ENCODE measurements around the gene NDUFAF8. TPM values are rescaled to one million over a fixed set of nuclear protein-coding genes. Genes with fewer than 3 reads are reported as not detected.

NDUFAF8 gene, protein sequence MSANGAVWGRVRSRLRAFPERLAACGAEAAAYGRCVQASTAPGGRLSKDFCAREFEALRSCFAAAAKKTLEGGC
- 11.2 TPM for total RNA-seq
- 26.7 TPM for polyA plus RNA-seq

DNA sequence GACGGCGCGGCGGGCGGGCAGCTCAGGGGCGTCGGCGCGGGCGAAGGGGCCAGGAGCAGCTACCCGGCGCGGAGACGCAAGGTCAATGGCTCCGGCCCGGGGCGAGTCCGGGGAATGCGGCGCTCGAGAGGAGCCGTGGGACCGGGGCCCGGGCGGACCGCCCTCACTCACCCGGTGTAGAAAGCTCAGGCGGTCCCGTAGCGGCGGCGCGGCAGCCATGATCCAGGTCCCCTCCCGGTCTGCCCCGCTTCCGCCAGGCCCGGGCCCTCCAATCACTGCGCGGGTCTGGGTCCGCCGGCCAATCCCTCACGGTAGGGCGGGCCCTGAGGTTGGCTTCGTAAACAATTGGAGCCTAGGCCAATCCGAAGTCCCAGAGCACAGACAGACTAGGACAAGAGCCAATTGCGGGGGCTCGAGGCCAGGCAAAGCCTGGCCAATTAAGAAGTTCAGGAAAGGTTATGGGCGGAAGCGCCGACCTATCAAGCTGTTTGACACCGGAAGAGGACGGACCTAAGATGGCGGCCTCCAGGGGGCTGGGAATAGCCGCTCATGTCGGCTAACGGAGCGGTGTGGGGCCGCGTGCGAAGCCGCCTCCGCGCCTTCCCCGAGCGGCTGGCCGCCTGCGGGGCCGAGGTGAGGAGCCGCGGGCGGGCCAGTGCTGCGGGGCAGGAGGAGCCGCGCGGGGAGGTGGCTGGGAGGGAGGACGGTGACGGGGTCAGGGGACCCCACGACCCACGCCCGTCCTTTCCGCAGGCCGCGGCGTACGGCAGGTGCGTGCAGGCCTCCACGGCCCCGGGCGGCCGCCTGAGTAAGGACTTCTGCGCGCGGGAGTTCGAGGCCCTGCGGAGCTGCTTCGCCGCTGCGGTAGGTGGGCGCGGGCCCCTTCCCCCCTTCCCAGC is at the start of gene NDUFAF8, which contains the start of gene TEPSIN:
NDUFAF8 (plus strand) TSS at position 504 of the 899 bp plus-strand sequence; CDS start at position 550, 46 bp downstream.
TEPSIN (minus strand) TSS at position 241 of the 899 bp plus-strand sequence; CDS start at position 219, 22 bp downstream.
- 1% methylated on average over 100 of the region's 100 CpGs for WGBS
- Histone ChIP-seq H3K27ac (ENCODE audit: low read depth) (peak within 1 kb of the TSS; percentile 62), H3K4me1 (ENCODE audit: insufficient read depth) (no peaks in the 10 kb centered on the region), H3K4me3 (ENCODE audit: low read depth, low read length) (peak within 1 kb of the TSS; percentile 91), H3K36me3 (ENCODE audit: insufficient read depth) (no peaks in the 10 kb centered on the region)
- DNase-seq (ENCODE audit: extremely low spot score) = peak; percentile 99

DNA sequence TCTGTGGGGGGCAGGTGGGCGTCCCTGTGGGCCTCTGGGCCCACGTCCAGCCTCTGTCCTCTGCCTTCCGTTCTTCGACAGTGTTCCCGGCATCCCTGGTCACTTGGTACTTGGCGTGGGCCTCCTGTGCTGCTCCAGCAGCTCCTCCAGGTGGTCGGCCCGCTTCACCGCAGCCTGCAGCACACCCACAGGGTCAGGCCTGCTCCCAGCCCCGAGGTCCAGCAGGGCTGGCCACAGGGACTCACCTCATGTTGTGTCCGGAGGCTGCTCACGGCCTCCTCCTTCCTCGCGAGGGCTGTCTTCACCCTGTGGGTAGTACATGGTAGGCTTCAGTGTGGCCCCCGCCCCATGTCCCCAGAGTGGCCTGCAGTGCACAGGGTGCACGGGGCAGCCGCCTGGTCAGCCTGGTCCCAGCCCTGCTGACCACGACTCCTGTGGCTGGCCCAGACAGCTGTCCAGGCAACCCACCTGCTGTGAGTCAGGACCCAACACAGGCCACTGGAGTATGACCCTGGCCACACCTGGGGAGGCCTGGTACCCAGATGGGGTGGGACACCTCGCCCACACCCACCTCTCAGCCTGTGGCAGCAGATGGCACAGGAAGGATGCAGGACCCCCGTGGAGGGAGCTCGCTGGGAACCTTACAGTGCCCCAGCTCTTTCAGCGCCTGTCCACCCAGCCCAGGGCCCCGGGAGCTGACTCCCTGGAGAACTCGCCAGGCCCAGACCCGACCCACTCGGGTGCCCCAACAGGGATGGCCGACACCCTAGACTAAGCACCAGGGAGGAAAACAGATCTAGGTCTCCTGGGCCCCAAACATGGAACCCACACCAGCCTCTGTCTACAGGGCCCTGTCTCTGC is 49.2 kb upstream of the NDUFAF8 start:
- Histone ChIP-seq H3K27ac (ENCODE audit: low read depth) (no peak overlapping the region), H3K4me1 (ENCODE audit: insufficient read depth) (no peaks in the 10 kb centered on the region), H3K36me3 (ENCODE audit: insufficient read depth) (no peaks in the 10 kb centered on the region), H3K4me3 (ENCODE audit: low read depth, low read length) (no peak overlapping the region)
- DNase-seq (ENCODE audit: extremely low spot score) = no peak
- 83% methylated on average over 27 of the region's 27 CpGs for WGBS

DNA sequence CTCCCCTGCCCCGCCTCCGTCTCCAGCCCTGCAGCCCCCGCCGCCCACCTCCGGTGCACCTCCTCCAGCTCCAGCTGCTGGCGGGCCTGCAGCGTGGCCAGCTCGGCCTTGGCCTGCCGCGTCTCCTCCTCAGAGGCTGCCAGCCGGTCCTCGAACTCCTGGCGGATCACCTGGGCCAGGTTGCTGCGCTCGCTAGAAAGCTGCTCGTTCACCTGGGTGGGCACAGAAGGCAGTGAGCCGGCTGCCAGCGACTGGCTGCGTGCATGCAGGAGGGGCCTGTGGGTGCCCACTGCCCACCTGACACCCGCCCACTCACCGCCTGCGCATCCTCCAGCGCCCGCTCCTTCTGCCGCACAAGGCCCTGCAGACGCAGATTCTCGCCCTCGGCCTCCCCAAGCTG is 48.5 kb upstream of the NDUFAF8 start:
- Histone ChIP-seq H3K4me3 (ENCODE audit: low read depth, low read length) (no peak overlapping the region), H3K27ac (ENCODE audit: low read depth) (no peak overlapping the region), H3K36me3 (ENCODE audit: insufficient read depth) (no peaks in the 10 kb centered on the region), H3K4me1 (ENCODE audit: insufficient read depth) (no peaks in the 10 kb centered on the region)
- no peak for DNase-seq (ENCODE audit: extremely low spot score)
- 95% methylated on average over 28 of the region's 28 CpGs for WGBS

DNA sequence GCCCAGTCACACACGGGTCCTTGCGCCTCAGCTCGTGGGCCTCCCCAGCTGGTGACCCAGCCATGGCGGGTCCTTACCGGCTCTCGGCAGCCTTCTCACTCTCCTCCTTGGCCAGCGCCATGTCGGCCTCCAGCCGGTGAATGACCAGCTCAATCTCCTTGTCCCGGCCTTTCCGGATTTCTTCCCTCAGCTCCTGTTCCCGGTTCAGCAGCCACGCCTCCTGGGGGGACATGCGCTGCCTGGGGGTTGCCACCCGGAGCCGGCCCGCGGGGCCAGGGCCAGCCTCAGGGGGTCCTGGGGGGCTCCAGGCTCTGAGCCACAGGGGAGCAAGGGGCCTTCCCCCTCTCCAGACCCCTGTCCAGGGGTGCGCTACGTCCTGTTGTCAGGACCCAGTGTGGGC is 48.0 kb upstream of the NDUFAF8 start:
- Histone ChIP-seq H3K4me3 (ENCODE audit: low read depth, low read length) (no peak overlapping the region), H3K4me1 (ENCODE audit: insufficient read depth) (no peaks in the 10 kb centered on the region), H3K36me3 (ENCODE audit: insufficient read depth) (no peaks in the 10 kb centered on the region), H3K27ac (ENCODE audit: low read depth) (no peak overlapping the region)
- WGBS = 89% methylated on average over 20 of the region's 20 CpGs
- DNase-seq (ENCODE audit: extremely low spot score) = no peak

DNA sequence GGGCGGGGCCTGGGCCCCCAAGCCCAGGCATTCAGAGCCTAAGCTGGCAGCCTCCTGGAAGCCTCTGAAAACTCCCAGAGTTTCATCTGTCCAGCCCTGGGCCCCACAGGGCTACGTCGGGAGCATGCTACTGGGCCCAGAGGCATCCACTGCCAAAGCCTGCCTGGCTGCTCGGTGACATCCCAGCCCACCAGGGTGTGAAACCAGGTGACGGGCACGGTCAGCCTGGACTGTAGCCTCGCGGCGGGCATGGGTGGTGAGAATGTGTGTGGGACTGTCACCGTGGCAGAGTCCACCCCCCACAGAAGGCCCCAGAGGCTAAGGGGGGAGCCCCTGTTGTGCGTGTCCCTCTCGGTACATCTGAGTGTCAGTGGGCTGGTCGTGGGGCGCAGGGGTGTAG is 47.5 kb upstream of the NDUFAF8 start:
- no peak for DNase-seq (ENCODE audit: extremely low spot score)
- Histone ChIP-seq H3K4me3 (ENCODE audit: low read depth, low read length) (no peak overlapping the region), H3K4me1 (ENCODE audit: insufficient read depth) (no peaks in the 10 kb centered on the region), H3K36me3 (ENCODE audit: insufficient read depth) (no peaks in the 10 kb centered on the region), H3K27ac (ENCODE audit: low read depth) (no peak overlapping the region)
- WGBS = 91% methylated on average over 14 of the region's 14 CpGs

DNA sequence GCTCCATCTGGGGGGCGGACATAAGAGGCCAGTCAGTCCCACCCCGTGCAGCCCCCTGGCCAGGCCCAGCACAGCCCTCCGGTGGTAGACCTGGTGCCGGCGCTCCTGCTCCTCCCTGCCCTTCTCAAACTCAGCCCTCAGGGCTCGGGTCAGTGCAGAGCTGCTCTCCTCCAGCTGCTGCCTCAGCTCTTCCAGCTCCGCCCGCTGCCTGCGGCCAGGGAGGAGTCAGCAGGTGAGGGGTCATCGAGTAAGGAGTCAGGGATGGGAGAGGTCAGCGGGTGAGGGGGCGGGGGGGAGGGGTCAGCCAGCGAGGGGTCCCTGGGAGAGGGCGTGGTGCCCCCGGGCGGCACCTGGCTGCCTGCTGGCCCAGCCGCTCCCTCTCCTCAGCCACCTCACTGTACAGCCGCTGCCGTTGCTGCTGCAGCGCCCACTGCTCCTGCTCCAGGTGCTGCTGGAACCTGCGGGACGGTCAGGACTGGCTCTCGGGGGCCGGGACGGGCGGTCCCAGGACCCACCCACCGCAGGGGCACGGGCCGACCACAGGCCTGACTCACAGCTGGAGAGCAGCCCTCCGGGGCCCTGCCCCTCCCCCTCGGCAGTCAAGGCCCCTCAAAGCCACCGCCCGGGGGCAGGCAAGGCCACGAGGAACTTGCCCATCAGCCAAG is 46.6 kb upstream of the NDUFAF8 start:
- no peak for DNase-seq (ENCODE audit: extremely low spot score)
- Histone ChIP-seq H3K4me3 (ENCODE audit: low read depth, low read length) (no peak overlapping the region), H3K36me3 (ENCODE audit: insufficient read depth) (no peaks in the 10 kb centered on the region), H3K4me1 (ENCODE audit: insufficient read depth) (no peaks in the 10 kb centered on the region), H3K27ac (ENCODE audit: low read depth) (no peak overlapping the region)
- 78% methylated on average over 34 of the region's 34 CpGs for WGBS

DNA sequence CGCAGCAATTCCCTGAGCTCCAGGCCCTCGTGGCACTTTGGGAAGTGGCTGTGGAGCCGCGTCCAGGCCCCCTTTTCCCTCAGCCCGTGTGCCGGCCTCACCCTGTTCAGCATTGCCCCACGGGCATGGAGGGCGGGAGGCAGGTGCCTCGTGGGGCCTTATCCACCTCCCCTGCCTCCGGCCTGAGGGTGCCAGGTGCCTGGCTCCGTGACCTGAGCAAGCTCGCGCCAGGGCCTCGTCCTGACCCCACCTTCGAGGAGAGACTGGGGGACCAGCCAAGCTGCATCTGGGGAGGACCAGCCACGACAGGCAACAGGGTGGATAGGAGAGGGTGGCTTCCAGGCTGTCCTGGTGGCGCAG is 46.1 kb upstream of the NDUFAF8 start:
- H3K27ac ChIP-seq (ENCODE audit: low read depth) = no peak overlapping the region
- DNase-seq (ENCODE audit: extremely low spot score) = no peak
- WGBS = 86% methylated on average over 17 of the region's 17 CpGs
- no peak overlapping the region for H3K4me3 ChIP-seq (ENCODE audit: low read depth, low read length)
- H3K4me1 ChIP-seq (ENCODE audit: insufficient read depth) = no peaks in the 10 kb centered on the region
- no peaks in the 10 kb centered on the region for H3K36me3 ChIP-seq (ENCODE audit: insufficient read depth)

DNA sequence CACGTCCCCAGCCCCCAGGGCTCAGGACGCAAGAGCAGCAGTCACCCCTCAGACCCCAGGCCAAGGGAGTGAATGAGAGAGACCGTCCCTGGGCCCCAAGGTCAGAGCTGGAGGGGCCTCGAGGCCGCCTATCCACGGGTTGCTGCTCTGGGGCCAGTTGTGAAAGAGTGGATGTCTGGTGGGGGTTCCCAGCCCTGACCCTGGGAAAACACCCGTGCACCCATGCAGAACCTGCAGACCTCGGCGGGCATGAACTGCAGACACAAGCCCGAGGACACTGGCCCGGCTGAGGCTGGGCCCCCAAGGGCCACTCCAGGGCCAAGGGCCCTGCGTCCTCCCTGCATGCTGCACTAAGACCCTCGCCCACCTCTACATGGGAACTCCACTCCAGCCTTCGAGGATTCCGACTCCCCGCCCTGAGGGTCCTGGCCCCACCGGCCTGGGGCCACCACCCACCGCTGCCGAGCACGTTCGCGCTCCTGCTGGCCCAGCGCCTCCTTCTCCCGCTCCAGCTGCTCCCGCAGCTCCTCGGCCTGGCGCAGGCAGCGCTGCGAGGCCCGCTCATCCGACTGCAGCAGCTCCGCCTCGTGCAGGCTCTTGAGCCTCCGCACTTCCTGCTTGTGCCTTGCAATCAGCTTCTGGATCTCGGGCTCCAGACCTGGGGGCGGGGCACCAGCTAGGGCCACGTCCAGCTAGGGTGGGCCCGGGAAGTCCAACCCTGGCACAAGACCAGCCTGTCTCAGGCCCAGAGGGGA is 45.5 kb upstream of the NDUFAF8 start:
- no peak for DNase-seq (ENCODE audit: extremely low spot score)
- Histone ChIP-seq H3K4me1 (ENCODE audit: insufficient read depth) (no peaks in the 10 kb centered on the region), H3K36me3 (ENCODE audit: insufficient read depth) (no peaks in the 10 kb centered on the region), H3K27ac (ENCODE audit: low read depth) (no peak overlapping the region), H3K4me3 (ENCODE audit: low read depth, low read length) (no peak overlapping the region)
- 69% methylated on average over 38 of the region's 38 CpGs for WGBS

DNA sequence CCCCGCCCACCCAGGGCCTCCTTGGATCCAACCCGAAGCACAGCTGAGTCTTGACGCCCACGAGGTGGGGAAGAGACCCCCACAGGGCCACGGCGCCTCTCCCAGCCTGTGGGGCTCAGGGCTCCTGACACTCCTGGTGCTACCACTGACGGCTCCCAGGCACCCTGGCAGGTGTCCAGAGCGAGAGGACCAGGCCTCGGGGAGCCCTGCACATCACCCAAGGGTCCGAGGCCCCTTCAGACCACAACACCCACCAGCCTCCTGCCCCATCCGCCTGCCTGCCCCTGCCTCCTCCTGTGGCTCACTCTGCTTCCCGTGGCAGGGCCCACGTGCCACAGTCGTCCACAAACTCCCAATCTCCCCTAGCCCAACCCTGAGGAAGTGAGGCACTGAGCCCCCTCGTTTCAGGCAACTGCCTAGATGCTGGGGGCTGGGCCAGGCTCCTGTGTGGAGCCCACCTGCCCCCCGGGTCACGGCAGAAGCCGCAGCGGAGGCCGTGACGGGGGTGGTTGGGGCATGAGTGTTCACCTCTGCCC is 44.8 kb upstream of the NDUFAF8 start:
- Histone ChIP-seq H3K4me1 (ENCODE audit: insufficient read depth) (no peaks in the 10 kb centered on the region), H3K36me3 (ENCODE audit: insufficient read depth) (no peaks in the 10 kb centered on the region), H3K27ac (ENCODE audit: low read depth) (no peak overlapping the region), H3K4me3 (ENCODE audit: low read depth, low read length) (no peak overlapping the region)
- 77% methylated on average over 21 of the region's 21 CpGs for WGBS
- no peak for DNase-seq (ENCODE audit: extremely low spot score)

DNA sequence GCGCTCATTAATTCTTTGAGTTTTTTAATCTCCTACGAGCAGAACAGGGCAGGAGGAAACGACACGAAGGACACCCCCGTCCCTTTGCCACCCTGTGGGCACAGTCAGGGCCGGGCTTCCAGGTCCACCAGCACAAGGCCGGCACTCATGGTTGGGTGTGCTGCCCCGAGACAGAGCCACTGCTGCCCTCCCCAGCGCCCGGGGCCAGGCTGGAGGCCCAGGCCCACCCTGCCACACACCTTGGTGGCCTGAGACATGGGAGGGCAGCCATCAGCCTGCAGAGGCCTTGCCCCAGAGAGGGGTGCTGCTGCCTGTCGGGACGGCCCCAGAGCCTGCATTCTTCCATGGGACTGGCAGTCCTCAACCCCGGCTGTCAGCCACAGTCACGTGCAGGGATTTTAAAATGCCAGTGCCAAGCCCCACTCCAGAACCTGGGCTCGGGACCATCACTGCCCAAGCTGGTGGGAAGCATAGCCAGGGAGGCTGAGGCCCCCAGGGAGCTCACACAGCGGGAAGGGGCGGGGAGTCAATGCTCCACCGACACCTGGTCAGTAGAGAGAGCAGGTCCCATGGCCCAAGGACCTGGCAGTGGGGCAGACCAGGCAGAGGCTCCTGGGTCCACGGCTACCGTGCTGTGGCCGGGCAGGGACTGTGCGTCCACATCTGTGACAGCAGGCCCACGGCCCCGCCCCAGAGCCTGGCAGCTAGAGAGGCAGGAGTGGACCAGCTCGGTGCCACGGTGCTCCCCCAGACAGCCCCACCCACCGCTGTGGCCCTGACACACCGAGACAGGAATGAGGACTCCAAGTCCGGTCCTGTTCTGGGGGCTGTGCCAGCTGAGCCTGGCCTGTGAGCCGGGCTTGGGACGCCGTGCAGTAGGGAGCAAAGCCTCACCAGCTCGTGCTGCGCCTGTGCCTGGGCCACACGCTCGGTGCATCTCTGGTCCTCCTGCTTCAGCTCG is 43.9 kb upstream of the NDUFAF8 start:
- Histone ChIP-seq H3K36me3 (ENCODE audit: insufficient read depth) (no peaks in the 10 kb centered on the region), H3K27ac (ENCODE audit: low read depth) (no peak overlapping the region), H3K4me3 (ENCODE audit: low read depth, low read length) (no peak overlapping the region), H3K4me1 (ENCODE audit: insufficient read depth) (no peaks in the 10 kb centered on the region)
- DNase-seq (ENCODE audit: extremely low spot score) = no peak
- 85% methylated on average over 37 of the region's 37 CpGs for WGBS

DNA sequence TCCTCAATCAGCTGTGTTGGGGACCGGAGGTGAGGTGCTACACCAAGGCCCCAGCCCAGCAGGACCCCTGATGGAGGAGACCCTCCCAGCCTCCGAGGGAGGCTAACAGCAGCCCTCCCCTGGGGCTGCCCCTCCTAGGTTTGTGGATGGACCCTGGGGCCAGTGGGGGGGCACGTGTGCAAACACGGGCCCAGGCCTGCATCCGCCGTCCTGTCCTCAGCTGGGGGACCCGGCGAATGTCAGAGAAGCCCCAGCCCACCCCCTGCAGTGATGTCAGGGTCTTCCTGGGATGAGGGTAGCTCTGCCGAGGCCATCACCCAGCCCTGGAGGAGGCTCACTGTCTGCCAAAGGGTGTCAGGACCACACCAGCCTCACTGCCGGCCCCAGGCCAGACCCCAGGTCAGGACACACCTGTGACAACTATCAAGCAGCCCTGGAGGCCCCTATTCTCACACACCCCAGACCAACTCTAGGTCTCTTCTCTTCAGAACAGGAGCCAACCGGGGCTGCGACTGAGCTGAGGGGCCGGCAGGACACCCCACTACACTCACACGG is 43.1 kb upstream of the NDUFAF8 start:
- H3K4me3 ChIP-seq (ENCODE audit: low read depth, low read length) = no peak overlapping the region
- no peaks in the 10 kb centered on the region for H3K4me1 ChIP-seq (ENCODE audit: insufficient read depth)
- no peak for DNase-seq (ENCODE audit: extremely low spot score)
- H3K36me3 ChIP-seq (ENCODE audit: insufficient read depth) = no peaks in the 10 kb centered on the region
- no peak overlapping the region for H3K27ac ChIP-seq (ENCODE audit: low read depth)
- 89% methylated on average over 14 of the region's 14 CpGs for WGBS

Data from urinary bladder (tissue), 4 donors.